ENCODE measurements around the gene PTGFR. TPM values are rescaled to one million over a fixed set of nuclear protein-coding genes. Genes with fewer than 3 reads are reported as not detected.
A peak's percentile ranks its signal among the peaks of the same experiment; 100 is the strongest.

PTGFR gene
- total and polyA plus RNA-seq, 4 donors, result 0.05 to 0.67 (median 0.40) TPM

GRCh38 chr1:78468521-78468920, 22.3 kb upstream of the PTGFR start:
- TF ChIP-seq YY1 (IDR thresholded peaks at IDR 0.05) (no peak), HNF4A (conservative IDR thresholded peaks at IDR 0.05) (no peak), RAD21 (IDR thresholded peaks at IDR 0.05) (no peak), HNF4G (IDR thresholded peaks at IDR 0.05) (no peak), NR2F2 (IDR thresholded peaks at IDR 0.05) (no peak), FOXA1 (IDR thresholded peaks at IDR 0.05) (no peak), EGR1 (IDR thresholded peaks at IDR 0.05; ENCODE audit: low read depth in 2 of 2) (no peak), GABPA (IDR thresholded peaks at IDR 0.05 in 1 of 2, conservative IDR thresholded peaks at IDR 0.05 in 1 of 2) (no peak), MAX (IDR thresholded peaks at IDR 0.05) (no peak), RXRA (IDR thresholded peaks at IDR 0.05) (no peak), ZBTB33 (IDR thresholded peaks at IDR 0.05) (no peak), FOXA2 (IDR thresholded peaks at IDR 0.05) (no peak), SP1 (IDR thresholded peaks at IDR 0.05) (no peak)
- no peaks in the 10 kb centered on the region for H3K27me3 ChIP-seq (ENCODE audit: control insufficient read depth in 4 of 4, insufficient read depth in 4 of 4, low read length in 3 of 4)
- no peak overlapping the region for H3K27ac ChIP-seq (ENCODE audit: low read depth in 1 of 2, low read length in 2 of 2)
- DNase-seq (ENCODE audit: low spot score), result no peak
- no peaks in the 10 kb centered on the region for H3K9me3 ChIP-seq (ENCODE audit: control insufficient read depth in 4 of 4, low read length in 3 of 4)
- WGBS, result 98% methylated on average over 1 of the region's 1 CpG
- peaks cover 4 to 17% (median 11%) of the 10 kb centered on the region in 4 donors for H3K4me1 ChIP-seq (ENCODE audit: control insufficient read depth in 4 of 4, insufficient read depth in 4 of 4, low read length in 3 of 4)
- no peak overlapping the region for H3K4me3 ChIP-seq (ENCODE audit: low read depth in 1 of 3, low read length in 3 of 3)
- no peaks in the 10 kb centered on the region for H3K36me3 ChIP-seq (ENCODE audit: control insufficient read depth in 4 of 4, insufficient read depth in 3 of 4, low read depth in 1 of 4, low read length in 3 of 4)
- H3K9ac ChIP-seq (ENCODE audit: low read depth in 1 of 2, low read length in 2 of 2), result no peak overlapping the region

- Histone ChIP-seq H3K4me1 (ENCODE audit: control insufficient read depth in 4 of 4, insufficient read depth in 4 of 4, low read length in 3 of 4) (peaks cover 4 to 24% (median 19%) of the 10 kb centered on the region in 4 donors), H3K9me3 (ENCODE audit: control insufficient read depth in 4 of 4, low read length in 3 of 4) (no peaks in the 10 kb centered on the region), H3K9ac (ENCODE audit: low read depth in 1 of 2, low read length in 2 of 2) (no peak overlapping the region), H3K4me3 (ENCODE audit: low read depth in 1 of 3, low read length in 3 of 3) (no peak overlapping the region), H3K27me3 (ENCODE audit: control insufficient read depth in 4 of 4, insufficient read depth in 4 of 4, low read length in 3 of 4) (no peaks in the 10 kb centered on the region), H3K36me3 (ENCODE audit: control insufficient read depth in 4 of 4, insufficient read depth in 3 of 4, low read depth in 1 of 4, low read length in 3 of 4) (no peaks in the 10 kb centered on the region), H3K27ac (ENCODE audit: low read depth in 1 of 2, low read length in 2 of 2) (no peak overlapping the region)
- 30% methylated on average over 1 of the region's 1 CpG for WGBS
- DNase-seq (ENCODE audit: low spot score), result no peak
- TF ChIP-seq HNF4A (conservative IDR thresholded peaks at IDR 0.05) (peak in 1 of 2 donors; percentile 32), REST (IDR thresholded peaks at IDR 0.05) (no peak)
Observed at GRCh38 chr1:78469576-78469975, 21.2 kb upstream of the PTGFR start.
